GM21423 (cell line): ENCODE measurements around the gene DNTTIP2.
"Not testable (repeated sequence)": the region's sequence is repeated elsewhere in the genome, so short reads cannot be mapped to it uniquely, and the experiment has no call there.

ENCODE experiments used
- ATAC-seq: cut with Tn5 transposase; IDR thresholded peaks from one replicate; pipeline ENCODE4 v1.9.1; 2021; ENCODE audit warnings: mild to moderate bottlenecking, moderate library complexity; ENCODE audit not compliant: unreplicated experiment

Gene DNTTIP2

GRCh38 chr1:93877529-93877928, 1.5 kb downstream of the DNTTIP2 start:
- ATAC-seq = no peak

GRCh38 chr1:93876244-93876643, 2.8 kb downstream of the DNTTIP2 start:
- ATAC-seq = no peak

- no peak for ATAC-seq
These were observed 4.9 kb downstream of the DNTTIP2 start for GRCh38 chr1:93874025-93874651.

GRCh38 chr1:93871366-93871765, 7.6 kb downstream of the DNTTIP2 start:
- no peak for ATAC-seq

- ATAC-seq = no peak
These were observed 9.4 kb downstream of the DNTTIP2 start for GRCh38 chr1:93869653-93870052.

- not testable (repeated sequence) for ATAC-seq
These were observed 10.5 kb downstream of the DNTTIP2 start for GRCh38 chr1:93868492-93868891.

- no peak for ATAC-seq
These were observed 13.8 kb downstream of the DNTTIP2 start for GRCh38 chr1:93865253-93865652.

GRCh38 chr1:93864175-93864574, 14.8 kb downstream of the DNTTIP2 start:
- ATAC-seq = no peak

GRCh38 chr1:93857653-93858052, 21.4 kb downstream of the DNTTIP2 start:
- ATAC-seq = not testable (repeated sequence)

GRCh38 chr1:93855983-93856382, 23.0 kb downstream of the DNTTIP2 start:
- not testable (repeated sequence) for ATAC-seq

- ATAC-seq = no peak
These were observed 25.1 kb downstream of the DNTTIP2 start for GRCh38 chr1:93853940-93854339.

GRCh38 chr1:93851878-93852277, 27.1 kb downstream of the DNTTIP2 start:
- no peak for ATAC-seq

GRCh38 chr1:93851327-93851712, 27.7 kb downstream of the DNTTIP2 start:
- no peak for ATAC-seq

GRCh38 chr1:93850687-93851326, 28.2 kb downstream of the DNTTIP2 start:
- ATAC-seq = not testable (repeated sequence)

- ATAC-seq = no peak
These were observed 30.6 kb downstream of the DNTTIP2 start for GRCh38 chr1:93848350-93848883.

- ATAC-seq = peak; percentile 16
These were observed 31.2 kb downstream of the DNTTIP2 start for GRCh38 chr1:93847811-93848288.

GRCh38 chr1:93846992-93847810, 31.8 kb downstream of the DNTTIP2 start:
- peak; percentile 60 for ATAC-seq

- ATAC-seq = peak; percentile 43
These were observed 32.6 kb downstream of the DNTTIP2 start for GRCh38 chr1:93846206-93846991.

GRCh38 chr1:93845538-93846205, 33.3 kb downstream of the DNTTIP2 start:
- ATAC-seq = peak; percentile 3
